GM19395 (cell line): ENCODE results near the gene MOG.
"Not testable (repeated sequence)": the region's sequence is repeated elsewhere in the genome, so short reads cannot be mapped to it uniquely, and the experiment has no call there.

Experiments
- ATAC-seq: cut with Tn5 transposase; IDR thresholded peaks from one replicate; pipeline ENCODE4 v1.9.1; 2021; ENCODE audit warnings: mild to moderate bottlenecking, moderate library complexity; ENCODE audit not compliant: unreplicated experiment

The MOG gene

GRCh38 chr6:29637247-29637646 is 19.6 kb upstream of the MOG start:
- no peak for ATAC-seq

- no peak for ATAC-seq
Measured at GRCh38 chr6:29641430-29642148, 15.3 kb upstream of the MOG start.

GRCh38 chr6:29647927-29648642 is 8.8 kb upstream of the MOG start:
- ATAC-seq = no peak

- peak; percentile 98 for ATAC-seq
Measured at GRCh38 chr6:29649701-29650673, 6.9 kb upstream of the MOG start.

- no peak for ATAC-seq
Measured at GRCh38 chr6:29651413-29652197, 5.3 kb upstream of the MOG start.

- no peak for ATAC-seq
Measured at GRCh38 chr6:29652198-29652584, 4.7 kb upstream of the MOG start.

- ATAC-seq = no peak
Measured at GRCh38 chr6:29653452-29654038, 3.3 kb upstream of the MOG start.

GRCh38 chr6:29655658-29656057 is 1.2 kb upstream of the MOG start:
- no peak for ATAC-seq

- ATAC-seq = no peak
Measured at GRCh38 chr6:29656157-29656556, 735 bp upstream of the MOG start.

GRCh38 chr6:29661071-29661470 is 4.2 kb downstream of the MOG start:
- ATAC-seq = no peak

- not testable (repeated sequence) for ATAC-seq
Measured at GRCh38 chr6:29661502-29662141, 4.7 kb downstream of the MOG start.

- no peak for ATAC-seq
Measured at GRCh38 chr6:29663300-29664042, 6.6 kb downstream of the MOG start.

GRCh38 chr6:29665942-29666825 is 9.3 kb downstream of the MOG start:
- ATAC-seq = no peak

GRCh38 chr6:29666826-29667130 is 9.9 kb downstream of the MOG start:
- ATAC-seq = no peak

GRCh38 chr6:29667158-29667557 is 10.3 kb downstream of the MOG start:
- ATAC-seq = no peak

- ATAC-seq = no peak
Measured at GRCh38 chr6:29671026-29671425, 14.1 kb downstream of the MOG start.

GRCh38 chr6:29672116-29672515 is 15.2 kb downstream of the MOG start:
- ATAC-seq = not testable (repeated sequence)

GRCh38 chr6:29673161-29673560 is 16.3 kb downstream of the MOG start:
- no peak for ATAC-seq
